ENCODE results near the gene ARID1A. TPM values are rescaled to one million over a fixed set of nuclear protein-coding genes. Genes with fewer than 3 reads are reported as not detected.

ARID1A gene
- total and polyA plus RNA-seq, 9 of the 15 experiments (the other 6 are each of a cell fraction or from before 2014, with no cell fraction given), result 8.3 to 88.3 (median 22.5) TPM

DNA sequence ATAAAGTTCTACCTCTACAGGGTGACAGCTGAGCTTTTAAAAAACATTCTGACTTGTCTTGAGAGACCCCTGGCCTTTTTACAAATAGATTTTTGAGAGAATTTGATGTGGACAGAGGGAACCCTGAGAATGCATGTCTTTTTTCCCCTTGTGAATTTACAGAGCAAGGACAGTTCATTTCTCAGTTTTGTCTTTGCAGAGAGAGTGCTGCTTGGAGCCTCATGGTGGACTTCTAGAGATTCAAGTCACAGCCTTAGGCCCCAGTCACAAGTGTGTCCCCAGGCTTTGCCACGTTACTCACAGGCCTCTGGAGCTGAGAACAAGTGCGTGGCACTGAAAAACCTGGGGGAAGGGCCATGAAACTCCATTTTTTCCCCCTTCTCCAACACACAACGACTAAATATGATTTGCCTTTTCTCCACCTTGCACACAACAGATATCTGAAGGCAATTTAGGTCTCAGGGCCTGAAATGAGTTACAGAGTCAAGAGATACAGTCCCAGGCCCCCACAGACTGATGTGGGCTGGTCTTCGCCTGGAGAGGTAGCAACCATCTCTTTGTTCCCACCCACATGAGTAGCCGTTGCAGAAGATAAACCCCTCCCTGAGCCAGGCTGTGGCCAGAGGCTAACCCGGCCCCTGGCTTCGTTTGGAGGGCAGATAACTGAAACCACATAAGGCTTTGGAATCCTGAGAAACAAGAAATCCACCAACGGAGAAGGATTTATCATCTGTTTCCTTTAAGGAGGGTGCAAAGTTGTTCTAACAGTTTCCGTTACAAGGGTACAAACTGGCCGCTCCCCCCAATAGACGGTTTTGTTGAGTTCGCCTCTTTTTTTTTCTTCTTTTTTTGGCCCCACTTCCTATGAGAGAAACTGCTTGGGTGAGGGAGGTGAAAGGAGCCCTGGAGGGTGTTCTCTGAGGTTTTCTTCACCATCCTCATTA is 90.9 kb downstream of the ARID1A start (continued):
- TF ChIP-seq, protein P1, sequence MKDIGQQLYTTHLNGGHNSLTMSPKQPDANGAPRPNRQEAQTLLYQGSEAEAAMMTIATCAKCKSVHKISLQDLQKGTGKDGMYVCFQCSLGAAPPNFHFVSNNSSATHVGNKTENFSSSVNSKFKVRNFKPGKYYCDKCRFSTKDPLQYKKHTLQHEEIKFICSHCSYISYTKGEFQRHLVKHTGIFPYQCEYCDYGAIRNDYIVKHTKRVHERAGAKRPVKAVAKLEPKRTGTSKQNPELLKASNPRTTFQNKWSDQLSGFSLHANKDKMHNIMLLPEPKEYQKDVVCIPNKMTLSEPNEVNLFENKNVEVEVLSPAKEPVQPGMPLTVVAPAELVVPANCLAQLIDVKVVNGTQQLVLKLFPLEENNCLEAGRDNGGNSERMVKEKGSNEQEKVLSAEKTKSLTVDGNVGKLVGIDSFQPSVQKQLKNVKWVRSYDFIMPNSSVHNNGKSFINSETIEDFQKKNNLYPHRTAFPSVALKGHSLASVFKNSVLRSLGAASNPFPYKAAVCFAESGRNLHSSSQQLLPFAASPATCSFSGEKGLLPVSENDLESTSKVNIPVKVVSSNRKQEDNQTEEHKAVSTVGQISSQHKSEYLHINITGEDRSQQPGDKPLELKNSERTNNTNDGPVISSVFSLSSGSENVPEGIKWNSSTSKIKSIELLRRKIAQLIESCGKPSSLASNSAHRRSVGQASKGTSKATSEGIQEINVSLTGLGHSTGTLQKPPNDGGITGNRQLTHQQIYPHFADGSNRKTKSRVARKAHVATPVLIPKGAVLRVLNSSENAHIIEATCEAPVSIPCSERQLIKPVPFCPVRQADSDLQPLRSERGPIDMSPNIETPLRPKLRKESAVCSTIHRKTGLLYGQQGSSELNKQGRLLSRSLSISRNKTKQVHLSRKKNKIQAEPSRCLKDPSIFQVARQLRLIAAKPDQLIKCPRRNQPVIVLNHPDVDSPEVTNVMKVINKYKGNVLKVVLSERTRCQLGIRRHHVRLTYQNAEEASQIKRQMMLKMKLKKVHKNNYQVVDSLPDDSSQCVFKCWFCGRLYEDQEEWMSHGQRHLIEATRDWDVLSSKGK (CRISPR knock-in tag; IDR thresholded peaks at IDR 0.05), result no peak
- no peak for TF ChIP-seq TEAD2 (tag; IDR thresholded peaks at IDR 0.05)
- no peak for TF ChIP-seq FOXK1 (CRISPR knock-in tag; IDR thresholded peaks at IDR 0.05; ENCODE audit: borderline replicate concordance)
- no peak for TF ChIP-seq ZNF124 (CRISPR knock-in tag; IDR thresholded peaks at IDR 0.05)
- peak; percentile 35; the same call in 1 of the 2 replicates for TF ChIP-seq ZSCAN32 (CRISPR knock-in tag; IDR thresholded peaks at IDR 0.05)
- peak; percentile 15; the same call in 1 of the 2 replicates for TF ChIP-seq TAF7 (tag; IDR thresholded peaks at IDR 0.05)
- TF ChIP-seq TAF9B (IDR thresholded peaks at IDR 0.05; ENCODE audit: partially characterized antibody), result peak; percentile 53
- TF ChIP-seq, protein P2, sequence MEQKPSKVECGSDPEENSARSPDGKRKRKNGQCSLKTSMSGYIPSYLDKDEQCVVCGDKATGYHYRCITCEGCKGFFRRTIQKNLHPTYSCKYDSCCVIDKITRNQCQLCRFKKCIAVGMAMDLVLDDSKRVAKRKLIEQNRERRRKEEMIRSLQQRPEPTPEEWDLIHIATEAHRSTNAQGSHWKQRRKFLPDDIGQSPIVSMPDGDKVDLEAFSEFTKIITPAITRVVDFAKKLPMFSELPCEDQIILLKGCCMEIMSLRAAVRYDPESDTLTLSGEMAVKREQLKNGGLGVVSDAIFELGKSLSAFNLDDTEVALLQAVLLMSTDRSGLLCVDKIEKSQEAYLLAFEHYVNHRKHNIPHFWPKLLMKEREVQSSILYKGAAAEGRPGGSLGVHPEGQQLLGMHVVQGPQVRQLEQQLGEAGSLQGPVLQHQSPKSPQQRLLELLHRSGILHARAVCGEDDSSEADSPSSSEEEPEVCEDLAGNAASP (IDR thresholded peaks at IDR 0.05), result no peak
- TF ChIP-seq SNRNP70 (optimal IDR thresholded peaks at IDR 0.05; ENCODE audit: low read depth, low read length), result no peak
- TF ChIP-seq BACH1 (tag; IDR thresholded peaks at IDR 0.05), result peak; percentile 62
- TF ChIP-seq, protein P3, sequence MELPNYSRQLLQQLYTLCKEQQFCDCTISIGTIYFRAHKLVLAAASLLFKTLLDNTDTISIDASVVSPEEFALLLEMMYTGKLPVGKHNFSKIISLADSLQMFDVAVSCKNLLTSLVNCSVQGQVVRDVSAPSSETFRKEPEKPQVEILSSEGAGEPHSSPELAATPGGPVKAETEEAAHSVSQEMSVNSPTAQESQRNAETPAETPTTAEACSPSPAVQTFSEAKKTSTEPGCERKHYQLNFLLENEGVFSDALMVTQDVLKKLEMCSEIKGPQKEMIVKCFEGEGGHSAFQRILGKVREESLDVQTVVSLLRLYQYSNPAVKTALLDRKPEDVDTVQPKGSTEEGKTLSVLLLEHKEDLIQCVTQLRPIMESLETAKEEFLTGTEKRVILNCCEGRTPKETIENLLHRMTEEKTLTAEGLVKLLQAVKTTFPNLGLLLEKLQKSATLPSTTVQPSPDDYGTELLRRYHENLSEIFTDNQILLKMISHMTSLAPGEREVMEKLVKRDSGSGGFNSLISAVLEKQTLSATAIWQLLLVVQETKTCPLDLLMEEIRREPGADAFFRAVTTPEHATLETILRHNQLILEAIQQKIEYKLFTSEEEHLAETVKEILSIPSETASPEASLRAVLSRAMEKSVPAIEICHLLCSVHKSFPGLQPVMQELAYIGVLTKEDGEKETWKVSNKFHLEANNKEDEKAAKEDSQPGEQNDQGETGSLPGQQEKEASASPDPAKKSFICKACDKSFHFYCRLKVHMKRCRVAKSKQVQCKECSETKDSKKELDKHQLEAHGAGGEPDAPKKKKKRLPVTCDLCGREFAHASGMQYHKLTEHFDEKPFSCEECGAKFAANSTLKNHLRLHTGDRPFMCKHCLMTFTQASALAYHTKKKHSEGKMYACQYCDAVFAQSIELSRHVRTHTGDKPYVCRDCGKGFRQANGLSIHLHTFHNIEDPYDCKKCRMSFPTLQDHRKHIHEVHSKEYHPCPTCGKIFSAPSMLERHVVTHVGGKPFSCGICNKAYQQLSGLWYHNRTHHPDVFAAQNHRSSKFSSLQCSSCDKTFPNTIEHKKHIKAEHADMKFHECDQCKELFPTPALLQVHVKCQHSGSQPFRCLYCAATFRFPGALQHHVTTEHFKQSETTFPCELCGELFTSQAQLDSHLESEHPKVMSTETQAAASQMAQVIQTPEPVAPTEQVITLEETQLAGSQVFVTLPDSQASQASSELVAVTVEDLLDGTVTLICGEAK (IDR thresholded peaks at IDR 0.05), result no peak
- TF ChIP-seq, protein P3 (CRISPR knock-in tag; IDR thresholded peaks at IDR 0.05), result no peak
- TF ChIP-seq CTBP1 (IDR thresholded peaks at IDR 0.05; ENCODE audit: borderline replicate concordance), result peak; percentile 81; the same call in 1 of the 2 replicates
- TF ChIP-seq ZKSCAN3 (CRISPR knock-in tag; IDR thresholded peaks at IDR 0.05), result no peak

Measured in K562 (cell line).